GM12878 (cell line): ENCODE measurements around the gene RHBDD1. TPM values are rescaled to one million over a fixed set of nuclear protein-coding genes. Genes with fewer than 3 reads are reported as not detected.

ENCODE experiments used
- ATAC-seq: fragments of 200-7000 bp; cut with Tn5 transposase; 3 replicates; pipeline ENCODE4 v1.9.1; 2020; ENCODE audit warnings: mild to moderate bottlenecking, moderate library complexity
- BruUV-seq: library from RNA; stranded (reverse); fragments of 400-500 nt; replicated peaks from 2 replicates; lab custom pipeline; 2021; lab: Mats Ljungman, UMichigan
- CTCF ChIA-PET: fragments of 300-600 bp; sonication (Branson Sonifier 250); formaldehyde crosslinking; extraction: SDS; loops from one replicate; lab custom pipeline; 2021; ENCODE audit warnings: inconsistent platforms; lab: Yijun Ruan, JAX
- POLR2A ChIA-PET: fragments of 350-600 bp; formaldehyde crosslinking; extraction: SDS; loops from one replicate; lab custom pipeline; 2021; ENCODE audit warnings: inconsistent platforms; lab: Charles Lee
- RAD21 ChIA-PET: fragments of 300-600 bp; sonication (Branson Sonifier 250); formaldehyde crosslinking; loops from one replicate; lab custom pipeline; 2023; ENCODE audit warnings: antibody characterized with exemption; ENCODE audit not compliant: unreplicated experiment; lab: Charles Lee
- SMC1A ChIA-PET: fragments of 300-600 bp; sonication (Branson Sonifier 250); formaldehyde crosslinking; loops from one replicate; lab custom pipeline; 2023; ENCODE audit not compliant: unreplicated experiment, uncharacterized antibody; lab: Charles Lee
- DNase-seq: peaks from one replicate; pipeline ENCODE4 v3.0.0-alpha.2; 2011; ENCODE audit warnings: low read depth, low spot score
- FAIRE-seq: peaks from 3 replicates; lab custom pipeline; 2011; peaks lifted over from hg19 to GRCh38; lab: Jason Lieb, UNC
- H2AFZ ChIP-seq: 2 replicates; pipeline ENCODE4 v1.6.0; 2011; ENCODE audit warnings: low read depth, low read length, control low read depth; ENCODE audit not compliant: control insufficient read depth
- H3K27ac ChIP-seq: 2 replicates; pipeline ENCODE4 v1.5.1; 2011; ENCODE audit warnings: control low read depth; ENCODE audit not compliant: control insufficient read depth, insufficient read depth
- H3K27me3 ChIP-seq, 2 experiments: replicated peaks in 1 of 2; 2 replicates each; pipeline versions ENCODE4 v1.6.0 to v1.6.1; 2011; ENCODE audit warnings: low read length in 1 of 2; ENCODE audit not compliant: control insufficient read depth in 2 of 2, insufficient read depth in 2 of 2
- H3K36me3 ChIP-seq, 2 experiments: 2 replicates each; pipeline ENCODE4 v1.5.1; 2011; ENCODE audit warnings: low read length in 1 of 2; ENCODE audit not compliant: control insufficient read depth in 2 of 2, insufficient read depth in 2 of 2
- H3K4me1 ChIP-seq: 2 replicates; pipeline ENCODE4 v1.6.1; 2011; ENCODE audit warnings: mild to moderate bottlenecking, low read length, moderate library complexity, mixed read lengths; ENCODE audit not compliant: control insufficient read depth, insufficient read depth
- H3K4me2 ChIP-seq: 2 replicates; pipeline ENCODE4 v1.6.0; 2011; ENCODE audit warnings: control low read depth; ENCODE audit not compliant: control insufficient read depth, insufficient read depth
- H3K4me3 ChIP-seq: fragments of 200-600 bp; sonication (generic); 2 replicates; pipeline ENCODE4 v1.5.1; 2016
- H3K79me2 ChIP-seq: 2 replicates; pipeline ENCODE4 v1.6.0; 2011; ENCODE audit warnings: low read length; ENCODE audit not compliant: control insufficient read depth, insufficient read depth
- H3K9ac ChIP-seq: 2 replicates; pipeline ENCODE4 v1.8.0; 2011; ENCODE audit warnings: low read length, control low read depth, mixed read lengths; ENCODE audit not compliant: control insufficient read depth, insufficient read depth
- H3K9me3 ChIP-seq: replicated peaks from 3 replicates; pipeline ENCODE4 v1.5.1; 2011; ENCODE audit warnings: mild to moderate bottlenecking, low read length; ENCODE audit not compliant: control insufficient read depth, insufficient read depth
- H4K20me1 ChIP-seq: 2 replicates; pipeline ENCODE4 v1.6.0; 2011; ENCODE audit not compliant: control insufficient read depth, insufficient read depth
- BACH1 ChIP-seq: fragments of 450-650 bp; IDR thresholded peaks from 2 replicates; pipeline ENCODE4 v1.6.1; 2017; ENCODE audit warnings: mild to moderate bottlenecking, borderline replicate concordance
- EGR1 ChIP-seq, 2 experiments: IDR thresholded peaks; 1 replicate in 1 of 2; 2 replicates in 1 of 2; pipeline ENCODE4 v1.6.1; 2011 to 2012; ENCODE audit warnings: low read depth in 2 of 2, low read length in 2 of 2, borderline replicate concordance in 1 of 2, mild to moderate bottlenecking in 1 of 2, moderate library complexity in 1 of 2
- KLF5 ChIP-seq: fragments of 450-650 bp; IDR thresholded peaks from 2 replicates; pipeline ENCODE4 v1.6.1; 2014; ENCODE audit warnings: mild to moderate bottlenecking; ENCODE audit not compliant: partially characterized antibody
- MYC ChIP-seq: IDR thresholded peaks from 2 replicates; pipeline ENCODE4 v1.6.1; 2011; ENCODE audit warnings: mild to moderate bottlenecking, low read length, moderate library complexity, inconsistent platforms; ENCODE audit not compliant: insufficient read depth, insufficient replicate concordance, insufficient read length, severe bottlenecking
- PML ChIP-seq: IDR thresholded peaks from 2 replicates; pipeline ENCODE4 v1.6.1; 2012; ENCODE audit warnings: low read length, inconsistent platforms
- POU2F2 ChIP-seq: IDR thresholded peaks from 3 replicates; pipeline ENCODE4 v1.6.1; 2011; ENCODE audit warnings: low read depth, mild to moderate bottlenecking, low read length, borderline replicate concordance
- RB1 ChIP-seq: fragments of 450-650 bp; formaldehyde crosslinking; IDR thresholded peaks from 2 replicates; pipeline ENCODE4 v1.6.1; 2017; ENCODE audit warnings: mild to moderate bottlenecking, borderline replicate concordance
- RELA ChIP-seq: fragments of 450-650 bp; IDR thresholded peaks from 2 replicates; pipeline ENCODE4 v1.8.0; 2014; ENCODE audit warnings: borderline replicate concordance; ENCODE audit not compliant: partially characterized antibody
- TAF1 ChIP-seq: IDR thresholded peaks from 2 replicates; pipeline ENCODE4 v1.6.1; 2011; ENCODE audit warnings: mild to moderate bottlenecking, low read depth, low read length, borderline replicate concordance
- TARDBP ChIP-seq: IDR thresholded peaks from 2 replicates; pipeline ENCODE4 v1.6.1; 2016; ENCODE audit warnings: borderline replicate concordance
- TCF3 ChIP-seq: IDR thresholded peaks from 2 replicates; pipeline ENCODE4 v1.6.1; 2012; ENCODE audit warnings: low read depth, mild to moderate bottlenecking, low read length, borderline replicate concordance; ENCODE audit not compliant: insufficient read depth
- ZBED1 ChIP-seq: IDR thresholded peaks from 2 replicates; pipeline ENCODE4 v1.6.1; 2016; ENCODE audit warnings: borderline replicate concordance
- ZNF217 ChIP-seq: fragments of 450-650 bp; IDR thresholded peaks from 2 replicates; pipeline ENCODE4 v1.6.1; 2017; ENCODE audit warnings: antibody characterized with exemption, mild to moderate bottlenecking
- WGBS: methylation state at CpG from one replicate; pipeline ENCODE4 v1.1.6; 2016; ENCODE audit warnings: low lambda C conversion rate; ENCODE audit not compliant: insufficient replicate concordance, insufficient coverage; ENCODE audit errors: missing lambda C conversion rate; 5-methylcytosine and 5-hydroxymethylcytosine counted together
- in situ Hi-C: fragments of 300-500 bp; cut with MboI; formaldehyde crosslinking; loops from 9 replicates; pipeline ENCODE4 v1.14.3; 2018; ENCODE audit warnings: mixed read lengths
- intact Hi-C: fragments of 100-400 bp; cut with micrococcal nuclease; formaldehyde crosslinking; loops from one replicate; pipeline ENCODE4 v1.14.2; 2022; ENCODE audit not compliant: unreplicated experiment
- polyA plus RNA-seq, 11 experiments: library from polyadenylated mRNA; depleted of rRNA in 4 of 11; unstranded in 6 of 11; stranded (reverse) in 5 of 11; fragments of >200 nt; fragmentation: Nextera tagmentation in 4 of 11; fragmentation: Illumina TruSeq in 1 of 11; extraction: Ambion mirVana in 4 of 11; extraction: Trizol in 1 of 11; gene quantifications; 1 replicate in 1 of 11; 2 replicates in 10 of 11; pipeline versions ENCODE4 v1.2.1 to v1.2.3, GENCODE V29; 2011 to 2016; ENCODE audit warnings: inconsistent platforms in 2 of 11, missing spikeins in 2 of 11, low read depth in 1 of 11
- total RNA-seq, 4 experiments: library from RNA; depleted of rRNA in 3 of 4; stranded (reverse); fragments of >200 nt in 3 of 4; fragmentation: Illumina TruSeq in 1 of 4; extraction: Trizol in 1 of 4; gene quantifications; 2 replicates each; pipeline versions ENCODE4 v1.2.1 to v1.2.3, GENCODE V29; 2013 to 2021
- TF ChIP-seq, protein P1 (sequence below): fragments of 450-650 bp; IDR thresholded peaks from 2 replicates; pipeline ENCODE4 v1.6.1; 2016; ENCODE audit warnings: mild to moderate bottlenecking, moderate library complexity, borderline replicate concordance

RHBDD1 gene
- total and polyA plus RNA-seq, 10 of the 15 experiments (the other 5 are each of a cell fraction or from before 2014, with no cell fraction given) = 7.1 to 36.4 (median 14.7) TPM

DNA sequence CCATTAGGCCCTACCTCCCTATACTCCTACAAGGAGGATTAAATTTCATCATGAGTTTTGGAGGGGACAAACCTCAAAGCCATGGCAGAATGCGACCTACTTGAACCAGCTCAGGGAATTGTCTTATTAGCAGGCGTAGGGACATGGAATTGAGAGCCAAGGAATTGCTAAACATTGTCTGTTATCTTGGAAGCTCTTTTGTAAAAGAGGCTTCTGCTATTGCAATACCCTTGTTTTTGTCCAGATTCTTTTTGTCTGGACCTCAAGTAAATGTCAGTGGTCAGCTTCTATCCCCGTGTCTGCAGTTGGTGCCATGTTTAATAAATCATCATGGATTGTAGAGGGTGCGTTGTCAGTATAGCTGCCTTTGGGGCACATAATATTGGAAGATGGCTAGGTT, 62.3 kb downstream of the RHBDD1 start:
- no peak for FAIRE-seq
- no peaks in the 10 kb centered on the region for H3K79me2 ChIP-seq
- TF ChIP-seq BACH1 = no peak
- no peak for TF ChIP-seq ZBED1
- TF ChIP-seq TCF3 = no peak
- TF ChIP-seq TAF1 = no peak
- TF ChIP-seq RELA = no peak
- no peak for TF ChIP-seq POU2F2
- TF ChIP-seq MYC = no peak
- TF ChIP-seq RB1 = no peak
- ChIA-PET POLR2A (interaction anchor here (1.1 kb wide), 1 partner anchor 11 kb away, joined by 3 read pairs; no protein-coding TSS in a partner anchor), SMC1A (interaction anchor here (0.8 to 1.5 kb wide), 3 partner anchors 10 to 50 kb away, joined by 3 read pairs; no protein-coding TSS in a partner anchor), CTCF (interaction anchor here (0.8 kb wide), 1 partner anchor 96 kb away, joined by 3 read pairs; no protein-coding TSS in a partner anchor), RAD21 (no interaction called here)
- no peaks in the 10 kb centered on the region for H4K20me1 ChIP-seq
- intact Hi-C loops (no loop called here), in situ Hi-C loops (no loop called here)
- no peak overlapping the region for H3K4me2 ChIP-seq
- no peak overlapping the region for H2AFZ ChIP-seq
- DNase-seq = no peak
- H3K9ac ChIP-seq = no peak overlapping the region
- H3K27me3 ChIP-seq = no peaks in the 10 kb centered on the region
- no peak overlapping the region for H3K4me3 ChIP-seq
- no peaks in the 10 kb centered on the region for H3K36me3 ChIP-seq
- BruUV-seq = no TSS peak
- no peaks in the 10 kb centered on the region for H3K9me3 ChIP-seq
- WGBS = 98% methylated on average over 4 of the region's 4 CpGs
- ATAC-seq = no peak
- H3K4me1 ChIP-seq = no peaks in the 10 kb centered on the region; the same call in 1 of the 2 replicates
- no peak overlapping the region for H3K27ac ChIP-seq

DNA sequence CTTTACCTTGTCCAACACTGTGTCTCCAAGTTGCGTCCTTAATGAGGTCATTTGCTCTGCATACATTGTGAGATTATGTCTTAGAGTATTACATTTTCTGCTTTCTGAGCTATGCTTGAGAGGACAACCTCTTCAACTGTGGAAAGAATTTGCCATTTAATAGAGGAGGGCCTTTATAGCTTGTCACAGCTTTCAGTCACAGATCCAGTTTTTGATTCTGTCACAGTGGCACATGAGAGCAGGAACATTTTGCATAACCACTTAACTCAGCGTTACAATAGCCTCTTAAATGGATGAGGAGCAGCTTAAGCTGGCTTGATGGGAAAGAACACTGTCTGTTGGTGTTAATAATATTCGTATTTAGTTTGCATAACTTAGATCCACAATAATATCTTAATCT, 63.0 kb downstream of the RHBDD1 start:
- WGBS = 82% methylated on average over 3 of the region's 3 CpGs
- no peaks in the 10 kb centered on the region for H4K20me1 ChIP-seq
- TF ChIP-seq, protein P1, sequence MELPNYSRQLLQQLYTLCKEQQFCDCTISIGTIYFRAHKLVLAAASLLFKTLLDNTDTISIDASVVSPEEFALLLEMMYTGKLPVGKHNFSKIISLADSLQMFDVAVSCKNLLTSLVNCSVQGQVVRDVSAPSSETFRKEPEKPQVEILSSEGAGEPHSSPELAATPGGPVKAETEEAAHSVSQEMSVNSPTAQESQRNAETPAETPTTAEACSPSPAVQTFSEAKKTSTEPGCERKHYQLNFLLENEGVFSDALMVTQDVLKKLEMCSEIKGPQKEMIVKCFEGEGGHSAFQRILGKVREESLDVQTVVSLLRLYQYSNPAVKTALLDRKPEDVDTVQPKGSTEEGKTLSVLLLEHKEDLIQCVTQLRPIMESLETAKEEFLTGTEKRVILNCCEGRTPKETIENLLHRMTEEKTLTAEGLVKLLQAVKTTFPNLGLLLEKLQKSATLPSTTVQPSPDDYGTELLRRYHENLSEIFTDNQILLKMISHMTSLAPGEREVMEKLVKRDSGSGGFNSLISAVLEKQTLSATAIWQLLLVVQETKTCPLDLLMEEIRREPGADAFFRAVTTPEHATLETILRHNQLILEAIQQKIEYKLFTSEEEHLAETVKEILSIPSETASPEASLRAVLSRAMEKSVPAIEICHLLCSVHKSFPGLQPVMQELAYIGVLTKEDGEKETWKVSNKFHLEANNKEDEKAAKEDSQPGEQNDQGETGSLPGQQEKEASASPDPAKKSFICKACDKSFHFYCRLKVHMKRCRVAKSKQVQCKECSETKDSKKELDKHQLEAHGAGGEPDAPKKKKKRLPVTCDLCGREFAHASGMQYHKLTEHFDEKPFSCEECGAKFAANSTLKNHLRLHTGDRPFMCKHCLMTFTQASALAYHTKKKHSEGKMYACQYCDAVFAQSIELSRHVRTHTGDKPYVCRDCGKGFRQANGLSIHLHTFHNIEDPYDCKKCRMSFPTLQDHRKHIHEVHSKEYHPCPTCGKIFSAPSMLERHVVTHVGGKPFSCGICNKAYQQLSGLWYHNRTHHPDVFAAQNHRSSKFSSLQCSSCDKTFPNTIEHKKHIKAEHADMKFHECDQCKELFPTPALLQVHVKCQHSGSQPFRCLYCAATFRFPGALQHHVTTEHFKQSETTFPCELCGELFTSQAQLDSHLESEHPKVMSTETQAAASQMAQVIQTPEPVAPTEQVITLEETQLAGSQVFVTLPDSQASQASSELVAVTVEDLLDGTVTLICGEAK = no peak
- TF ChIP-seq MYC (no peak), TARDBP (no peak), EGR1 (IDR thresholded peaks at IDR 0.05; ENCODE audit: borderline replicate concordance in 1 of 2, low read depth in 2 of 2, low read length in 2 of 2) (no peak), TCF3 (no peak), KLF5 (no peak), ZNF217 (no peak), PML (no peak), TAF1 (no peak)
- TF ChIP-seq, all 136 proteins: peak for 0
- H3K79me2 ChIP-seq = no peaks in the 10 kb centered on the region
- in situ Hi-C loops (no loop called here), intact Hi-C loops (no loop called here)
- no peak overlapping the region for H3K9ac ChIP-seq
- H3K4me2 ChIP-seq = no peak overlapping the region
- no TSS peak for BruUV-seq
- H3K36me3 ChIP-seq = no peaks in the 10 kb centered on the region
- SMC1A ChIA-PET = interaction anchor here (0.8 to 1.3 kb wide), 2 partner anchors 12 to 51 kb away, joined by 3 read pairs; no protein-coding TSS in a partner anchor
- H3K4me3 ChIP-seq = no peak overlapping the region
- H3K27me3 ChIP-seq = no peaks in the 10 kb centered on the region
- no peaks in the 10 kb centered on the region for H3K9me3 ChIP-seq
- ATAC-seq (no peak), DNase-seq (no peak), FAIRE-seq (no peak)
- POLR2A ChIA-PET = no interaction called here
- no peak overlapping the region for H2AFZ ChIP-seq
- CTCF ChIA-PET = interaction anchor here (0.6 to 0.8 kb wide), 2 partner anchors 96 to 876 kb away, joined by 3 read pairs; no protein-coding TSS in a partner anchor
- peaks cover 2% of the 10 kb centered on the region; the same call in 1 of the 2 replicates for H3K4me1 ChIP-seq
- RAD21 ChIA-PET = no interaction called here
- no peak overlapping the region for H3K27ac ChIP-seq
